Uterus (tissue), 2 donors: ENCODE results near the gene IQSEC1.

Experiments
- CTCF ChIP-seq, 4 experiments: fragments of 200-600 bp in 2 of 4; fragments of 450-650 bp in 2 of 4; sonication (generic) in 2 of 4; IDR thresholded peaks; one replicate each; pipeline ENCODE4 v1.5.1; 2016 to 2019; ENCODE audit warnings: antibody characterized with exemption in 4 of 4, mild to moderate bottlenecking in 2 of 4, moderate library complexity in 1 of 4
- POLR2A ChIP-seq, 2 donors: fragments of 450-650 bp; IDR thresholded peaks; one replicate each; pipeline ENCODE4 v1.6.1; 2016; ENCODE audit warnings: antibody characterized with exemption in 2 of 2, mild to moderate bottlenecking in 1 of 2, moderate library complexity in 1 of 2

GRCh38 chr3:13028010-13028821 lies 45.0 kb downstream of the IQSEC1 start:
- TF ChIP-seq CTCF (IDR thresholded peaks at IDR 0.05), result no peak
- no peak for TF ChIP-seq POLR2A (IDR thresholded peaks at IDR 0.05)
